Upper lobe of left lung (tissue), 6 donors: ENCODE results near the gene NPAS4. TPM values are rescaled to one million over a fixed set of nuclear protein-coding genes. Genes with fewer than 3 reads are reported as not detected.
A peak's percentile ranks its signal among the peaks of the same experiment; 100 is the strongest.

Source experiments
- ATAC-seq, 2 donors: fragments of 200-7000 bp; cut with Tn5 transposase; one replicate each; pipeline ENCODE4 v1.9.1; 2022; ENCODE audit warnings: mild to moderate bottlenecking in 2 of 2, moderate library complexity in 2 of 2; ENCODE audit not compliant: low FRiP score in 2 of 2
- DNase-seq, 2 donors: peaks; one replicate each; pipeline ENCODE4 v3.0.0-alpha.2; 2019 to 2020
- H3K27ac ChIP-seq, 4 donors: fragments of 200-600 bp; sonication (generic); one replicate each; pipeline ENCODE4 v1.5.1; 2016 to 2019
- H3K27me3 ChIP-seq, 4 donors: fragments of 200-600 bp; sonication (generic); one replicate each; pipeline ENCODE4 v1.5.1; 2017 to 2019
- H3K36me3 ChIP-seq, 4 donors: fragments of 200-600 bp; sonication (generic); one replicate each; pipeline ENCODE4 v1.5.1; 2016 to 2019
- H3K4me1 ChIP-seq, 4 donors: fragments of 200-600 bp; sonication (generic); one replicate each; pipeline ENCODE4 v1.5.1; 2018 to 2019
- H3K4me3 ChIP-seq, 4 donors: fragments of 200-600 bp; sonication (generic); one replicate each; pipeline ENCODE4 v1.5.1; 2017 to 2019; ENCODE audit warnings: mild to moderate bottlenecking in 2 of 4, moderate library complexity in 1 of 4
- H3K9me3 ChIP-seq, 4 donors: fragments of 200-600 bp; sonication (generic); one replicate each; pipeline ENCODE4 v1.5.1; 2018 to 2019
- CTCF ChIP-seq, 6 experiments: fragments of 450-650 bp in 4 of 6; fragments of 200-600 bp in 2 of 6; sonication (generic) in 2 of 6; IDR thresholded peaks; one replicate each; pipeline ENCODE4 v1.5.1; 2016 to 2019; ENCODE audit warnings: antibody characterized with exemption in 6 of 6
- EP300 ChIP-seq, 4 donors: sonication (generic); formaldehyde crosslinking; IDR thresholded peaks; one replicate each; pipeline ENCODE4 v1.5.1; 2017; ENCODE audit warnings: antibody characterized with exemption in 4 of 4, control low read depth in 2 of 4
- POLR2A ChIP-seq, 4 donors: fragments of 450-650 bp; IDR thresholded peaks; one replicate each; pipeline ENCODE4 v1.5.1; 2016 to 2017; ENCODE audit warnings: antibody characterized with exemption in 4 of 4, mild to moderate bottlenecking in 2 of 4
- POLR2AphosphoS5 ChIP-seq, 2 donors: sonication (generic); formaldehyde crosslinking; IDR thresholded peaks; one replicate each; pipeline ENCODE4 v1.5.1; 2017; ENCODE audit warnings: antibody characterized with exemption in 2 of 2
- WGBS, 2 donors: methylation state at CpG; one replicate each; pipeline ENCODE4 v1.1.5; 2017 to 2018; 5-methylcytosine and 5-hydroxymethylcytosine counted together
- total RNA-seq, 6 donors: library from RNA; depleted of rRNA in 4 of 6; stranded (reverse); fragments of >200 nt in 4 of 6; gene quantifications; one replicate each; pipeline versions ENCODE4 v1.1.0 to v1.2.1, GENCODE V29; 2016 to 2021
- donor health status: DM: no; HTN: no; CAD: no; lungs with moderate emphysema.
- donor health status: DM: no; HTN: yes; CAD: no; lungs with severe emphysema.

NPAS4 gene
- total RNA-seq, 6 donors from 2014 or later: not detected

GRCh38 chr11:66411323-66411722 is 9.5 kb upstream of the NPAS4 start:
- TF ChIP-seq CTCF (IDR thresholded peaks at IDR 0.05) (no peak), POLR2A (IDR thresholded peaks at IDR 0.05) (no peak), EP300 (IDR thresholded peaks at IDR 0.05) (no peak), POLR2AphosphoS5 (IDR thresholded peaks at IDR 0.05) (no peak)
- no peaks in the 10 kb centered on the region for H3K36me3 ChIP-seq
- no peaks in the 10 kb centered on the region for H3K9me3 ChIP-seq
- H3K4me1 ChIP-seq: peaks cover 5 to 10% (median 8%) of the 10 kb centered on the region in 4 donors
- H3K4me3 ChIP-seq: no peak overlapping the region
- H3K27me3 ChIP-seq: peaks cover 0 to 7% (median 2%) of the 10 kb centered on the region in 4 donors
- H3K27ac ChIP-seq: no peak overlapping the region
- WGBS, 2 donors: 58 to 77% methylated on average over 3 to 4 of the region's 4 CpGs
- DNase-seq: no peak
- no peak for ATAC-seq

- DNase-seq: peak in 1 of 2 donors; percentile 68
- Histone ChIP-seq H3K4me1 (peaks cover 5 to 10% (median 8%) of the 10 kb centered on the region in 4 donors), H3K4me3 (no peak overlapping the region), H3K9me3 (no peaks in the 10 kb centered on the region), H3K27me3 (peaks cover 0 to 7% (median 2%) of the 10 kb centered on the region in 4 donors), H3K27ac (no peak overlapping the region), H3K36me3 (no peaks in the 10 kb centered on the region)
- 69 to 70% methylated on average over 6 to 7 of the region's 7 CpGs for WGBS, 2 donors
- TF ChIP-seq POLR2AphosphoS5 (IDR thresholded peaks at IDR 0.05) (no peak), POLR2A (IDR thresholded peaks at IDR 0.05) (no peak), EP300 (IDR thresholded peaks at IDR 0.05) (no peak), CTCF (IDR thresholded peaks at IDR 0.05) (no peak)
- no peak for ATAC-seq
These were observed 8.7 kb upstream of the NPAS4 start for GRCh38 chr11:66412110-66412509.

- TF ChIP-seq EP300 (IDR thresholded peaks at IDR 0.05) (no peak), POLR2AphosphoS5 (IDR thresholded peaks at IDR 0.05) (no peak), CTCF (IDR thresholded peaks at IDR 0.05) (no peak), POLR2A (IDR thresholded peaks at IDR 0.05) (no peak)
- no peaks in the 10 kb centered on the region for H3K9me3 ChIP-seq
- no peaks in the 10 kb centered on the region for H3K36me3 ChIP-seq
- no peak overlapping the region for H3K27ac ChIP-seq
- no peak for ATAC-seq
- peaks cover 0 to 7% (median 2%) of the 10 kb centered on the region in 4 donors for H3K27me3 ChIP-seq
- H3K4me1 ChIP-seq: peaks cover 5 to 16% (median 9%) of the 10 kb centered on the region in 4 donors
- no peak overlapping the region for H3K4me3 ChIP-seq
- peak in 1 of 2 donors; percentile 58 for DNase-seq
- WGBS, 2 donors: 70 to 82% methylated on average over 6 of the region's 6 CpGs
These were observed 7.7 kb upstream of the NPAS4 start for GRCh38 chr11:66413167-66413566.

GRCh38 chr11:66414120-66414934 is 6.5 kb upstream of the NPAS4 start:
- no peaks in the 10 kb centered on the region for H3K36me3 ChIP-seq
- peaks cover 0 to 2% (median under 1%) of the 10 kb centered on the region in 4 donors for H3K27me3 ChIP-seq
- no peak for TF ChIP-seq EP300 (IDR thresholded peaks at IDR 0.05)
- TF ChIP-seq POLR2AphosphoS5 (IDR thresholded peaks at IDR 0.05): no peak
- no peak for TF ChIP-seq CTCF (IDR thresholded peaks at IDR 0.05)
- TF ChIP-seq POLR2A (IDR thresholded peaks at IDR 0.05): no peak
- H3K9me3 ChIP-seq: no peaks in the 10 kb centered on the region
- 55 to 63% methylated on average over 12 of the region's 12 CpGs for WGBS, 2 donors
- H3K4me1 ChIP-seq: peaks cover 0 to 8% (median 2%) of the 10 kb centered on the region in 4 donors
- DNase-seq (peak in 1 of 2 donors; percentile 30), ATAC-seq (no peak)
- no peak overlapping the region for H3K4me3 ChIP-seq
- no peak overlapping the region for H3K27ac ChIP-seq
